NK-92 treated with Interleukin-12 subunit alpha and Interleukin-12 subunit beta, amount 100 ng/mL, for 24 hours (cell line): ENCODE measurements around the gene CCDC142.

Experiments
- DNase-seq: peaks from one replicate; lab custom pipeline; 2025; lab: John Stamatoyannopoulos, UW

CCDC142 gene

GRCh38 chr2:74514368-74515270 is 31.8 kb upstream of the CCDC142 start, which contains the start of gene TLX2:
TLX2 (plus strand) TSS chr2:74514450; CDS start chr2:74514807, 357 bp downstream.
- DNase-seq: no peak

- no peak for DNase-seq
These were observed 31.0 kb upstream of the CCDC142 start for GRCh38 chr2:74513605-74514367.

- DNase-seq: no peak
These were observed 30.2 kb upstream of the CCDC142 start for GRCh38 chr2:74512744-74513604.

DNA sequence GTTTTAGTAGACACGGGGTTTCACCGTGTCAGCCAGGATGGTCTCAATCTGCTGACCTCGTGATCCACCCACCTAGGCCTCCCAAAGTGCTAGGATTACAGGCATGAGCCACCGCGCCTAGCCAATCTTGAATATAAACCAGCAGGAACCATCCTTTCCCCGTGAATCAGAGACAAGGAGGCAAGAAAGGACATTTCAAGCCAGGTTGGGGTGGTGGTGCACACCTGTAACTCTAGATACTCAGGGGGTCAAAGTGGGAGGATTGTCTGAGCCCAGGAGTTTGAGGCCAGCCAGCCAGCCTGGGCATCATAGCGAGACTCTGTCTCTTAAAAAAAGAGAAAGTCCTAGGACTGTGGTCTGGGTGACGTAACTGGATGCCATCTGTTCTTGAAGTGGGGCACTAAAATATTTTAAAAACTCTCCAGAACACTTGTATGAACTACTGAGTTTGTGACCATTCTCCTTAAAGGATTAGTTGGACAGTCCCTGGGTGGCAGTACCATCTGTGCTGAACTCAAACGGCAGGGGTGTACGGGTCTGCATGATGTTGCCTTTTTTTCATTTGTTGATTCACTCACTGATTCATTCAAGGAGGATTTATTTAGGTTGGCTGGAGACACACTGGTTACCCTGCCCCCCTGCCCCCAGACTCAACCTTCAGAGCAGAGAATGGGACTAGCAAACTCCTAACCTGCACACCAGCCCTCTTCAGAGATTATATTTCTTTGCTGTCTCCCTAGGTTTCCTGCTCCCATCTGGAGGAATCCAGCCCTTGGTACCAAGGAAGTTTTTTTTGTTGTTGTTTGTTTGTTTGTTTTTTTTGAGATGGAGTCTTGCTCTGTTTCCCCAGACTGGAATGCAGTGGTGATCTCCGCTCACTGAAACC is 28.5 kb upstream of the CCDC142 start:
- no peak for DNase-seq

DNA sequence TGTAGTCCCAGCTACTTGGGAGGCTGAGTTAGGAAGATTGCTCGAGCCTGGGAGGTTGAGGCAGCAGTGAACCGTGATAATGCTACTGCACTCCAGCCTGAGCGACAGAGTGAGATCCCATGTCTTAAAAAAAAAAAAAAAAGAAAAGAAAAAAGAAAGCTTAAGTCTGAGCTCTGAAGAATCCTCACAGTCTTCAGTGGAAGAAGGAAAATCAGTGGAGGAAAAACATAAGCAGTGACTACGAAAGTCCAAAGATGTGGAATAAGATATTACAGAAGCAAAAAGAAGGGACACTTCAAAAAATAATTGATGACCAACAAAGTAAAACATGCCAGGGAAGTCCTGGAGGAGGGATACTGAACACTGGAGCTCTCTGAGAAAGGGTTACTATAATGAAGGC is 27.5 kb upstream of the CCDC142 start:
- DNase-seq: no peak

GRCh38 chr2:74507926-74508520 is 25.2 kb upstream of the CCDC142 start:
- no peak for DNase-seq

DNA sequence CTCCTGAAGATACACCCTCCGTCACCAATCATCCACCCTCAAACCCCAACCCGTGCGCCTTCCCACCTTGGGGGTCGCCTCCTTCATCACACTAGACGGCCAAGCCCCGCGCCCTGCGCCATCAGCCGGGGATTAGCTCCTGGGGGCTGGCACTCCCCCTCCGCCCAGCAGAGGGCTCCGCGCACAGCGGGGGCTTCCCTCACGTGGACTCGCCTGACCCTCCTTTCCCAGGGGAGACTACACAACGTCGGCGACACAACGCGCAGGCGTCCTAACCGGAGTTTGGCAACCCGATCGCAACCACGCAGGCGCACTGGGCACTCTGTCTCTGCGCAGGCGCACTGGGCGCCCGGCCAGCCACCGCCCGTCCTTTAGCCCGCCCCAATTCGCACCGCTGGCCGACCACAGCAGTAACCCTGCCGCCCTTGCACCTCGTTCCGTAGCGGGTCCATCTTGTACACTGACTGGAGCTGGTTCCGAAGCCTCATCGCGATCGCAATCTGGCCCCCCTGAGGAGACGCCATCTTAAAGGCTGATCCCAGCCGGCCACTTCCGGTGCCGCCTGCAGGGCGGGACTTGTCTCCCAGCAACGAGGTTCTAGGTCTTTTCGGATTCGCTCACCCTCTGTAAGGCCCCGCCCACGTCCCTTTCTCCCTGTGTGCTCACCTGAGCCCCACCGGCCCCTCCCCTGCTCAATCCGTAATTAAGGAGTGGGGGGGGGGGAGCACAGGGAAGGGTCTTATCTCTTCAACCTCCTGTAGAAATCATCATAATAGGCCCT is 24.5 kb upstream of the CCDC142 start, which contains the start of gene PCGF1:
PCGF1 (minus strand) TSS at position 551 of the 781 bp plus-strand sequence; CDS start at position 524, 27 bp downstream.
- peak; percentile 97 for DNase-seq

DNA sequence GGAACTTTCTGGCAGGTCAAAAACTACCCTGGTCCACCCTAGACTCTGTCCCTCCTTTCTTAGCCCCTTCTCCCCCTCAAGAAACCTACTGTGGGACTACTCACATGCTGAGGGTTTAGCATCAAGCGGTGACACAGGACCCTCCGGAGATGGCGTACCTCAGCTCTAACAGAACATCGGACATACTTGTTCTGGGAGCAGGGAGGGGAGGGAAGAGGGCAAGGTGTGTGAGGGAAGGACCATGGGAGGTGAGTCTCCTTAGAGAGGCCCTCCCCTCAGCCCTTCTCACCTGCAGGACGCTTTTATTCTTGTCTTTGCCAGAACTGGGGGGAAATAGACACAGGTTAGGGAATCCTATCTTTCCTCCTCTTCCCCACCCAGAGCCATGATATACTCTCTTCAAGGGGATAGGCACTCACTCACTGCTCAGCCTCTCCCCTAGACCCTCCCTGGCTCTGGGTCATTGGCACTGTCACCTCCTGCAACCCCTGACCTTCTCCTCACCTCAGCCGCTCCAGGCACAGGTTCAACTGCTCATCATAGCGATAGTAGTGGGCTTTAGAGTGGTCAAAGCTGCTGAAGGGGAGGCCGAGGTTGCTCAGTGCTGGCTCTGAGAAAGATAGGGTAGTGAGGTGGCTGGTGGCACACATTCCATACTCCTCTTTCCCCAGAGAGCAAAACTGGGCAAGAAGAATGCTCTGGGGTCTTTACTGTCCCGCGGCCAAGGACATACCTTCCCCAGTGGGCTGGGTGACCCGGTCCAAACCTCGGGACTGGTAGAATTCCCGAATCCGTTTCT is 22.8 kb upstream of the CCDC142 start:
- DNase-seq: no peak

DNA sequence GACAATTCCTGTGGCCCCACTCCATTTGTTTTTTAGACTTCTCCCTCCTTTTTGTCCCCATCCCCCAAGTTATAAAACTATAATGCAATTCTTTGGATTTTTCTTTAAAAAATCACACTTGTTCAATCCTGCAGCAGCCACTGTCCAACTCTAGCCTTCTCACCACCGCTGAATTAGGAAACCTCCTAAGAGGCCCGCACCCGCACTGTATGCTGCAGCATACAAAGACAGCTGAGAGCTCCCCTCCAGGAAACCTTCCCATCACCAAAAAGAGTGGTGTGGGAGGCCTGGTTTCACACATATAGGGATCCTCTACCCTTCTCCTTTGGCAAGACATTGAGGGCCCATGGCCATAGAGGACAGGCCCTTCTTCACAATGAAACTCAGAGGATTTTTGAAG is 21.8 kb upstream of the CCDC142 start:
- no peak for DNase-seq

GRCh38 chr2:74503506-74504475 is 21.0 kb upstream of the CCDC142 start:
- no peak for DNase-seq

GRCh38 chr2:74502720-74503505 is 20.1 kb upstream of the CCDC142 start:
- DNase-seq: no peak

DNA sequence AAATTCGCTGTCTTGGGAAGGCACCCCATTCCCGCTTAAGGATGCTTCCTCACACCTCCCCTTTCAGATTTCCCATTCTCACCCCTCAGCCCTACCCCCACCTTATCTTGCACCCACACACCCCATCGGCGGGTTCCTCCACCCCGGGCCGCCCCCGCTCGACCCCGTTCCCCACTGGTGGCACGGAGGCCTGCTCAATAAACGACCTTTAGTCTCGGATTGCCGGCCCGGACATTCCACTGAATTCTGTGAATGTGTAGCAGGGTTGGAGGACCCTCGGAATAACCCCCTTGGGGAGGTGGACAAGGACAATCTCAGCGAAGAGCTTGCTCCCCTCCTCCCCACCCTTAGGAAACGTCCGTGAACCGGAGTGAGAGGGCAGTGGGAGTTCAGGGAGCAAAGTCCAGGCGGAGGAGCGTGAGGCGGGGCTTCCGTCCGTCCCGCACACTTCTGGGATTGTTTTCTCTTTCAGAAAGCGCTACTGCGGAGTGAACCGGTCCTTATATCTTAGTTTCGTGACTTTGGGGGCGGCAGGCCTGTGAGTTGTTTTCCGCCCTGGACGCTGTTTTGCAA is 19.4 kb upstream of the CCDC142 start:
- no peak for DNase-seq

GRCh38 chr2:74501335-74502071 is 18.7 kb upstream of the CCDC142 start:
- no peak for DNase-seq

DNA sequence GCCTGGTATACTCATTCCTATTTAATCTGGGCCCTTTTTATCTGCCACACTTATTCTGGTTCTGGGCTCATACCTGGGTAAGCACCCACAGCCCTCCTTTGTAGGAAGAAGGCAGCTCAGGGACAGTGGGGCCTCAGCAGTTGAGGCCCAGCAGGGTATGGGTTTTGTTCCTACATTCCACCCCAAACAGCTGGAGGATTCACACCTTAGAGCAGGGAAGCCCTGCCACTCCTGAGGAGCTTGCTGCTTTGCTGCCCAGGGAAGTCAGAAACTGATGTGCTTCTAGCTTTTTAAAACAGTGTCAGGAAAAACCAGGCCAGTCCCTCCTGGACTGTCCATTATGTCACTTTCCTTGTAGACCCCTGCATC is 17.8 kb upstream of the CCDC142 start:
- DNase-seq: no peak

- no peak for DNase-seq
These were observed 17.3 kb upstream of the CCDC142 start for GRCh38 chr2:74499940-74500577.
